HEK293 (cell line): ENCODE results near the gene ARID5A.
A peak's percentile ranks its signal among the peaks of the same experiment; 100 is the strongest.

Experiments used
- CTCF ChIA-PET: fragments of 350-600 bp; formaldehyde crosslinking; extraction: SDS; loops from one replicate; lab custom pipeline; 2021; ENCODE audit warnings: antibody characterized with exemption; lab: Yijun Ruan, JAX
- POLR2A ChIA-PET: fragments of 300-600 bp; formaldehyde crosslinking; extraction: SDS; loops from one replicate; lab custom pipeline; 2020; ENCODE audit warnings: antibody characterized with exemption, inconsistent platforms; lab: Yijun Ruan, JAX
- H3K27ac ChIP-seq: fragments of 200-500 bp; sonication (Bioruptor generic); 2 replicates; pipeline ENCODE4 v1.5.1; 2014; ENCODE audit warnings: low read depth, low read length, control low read depth, inconsistent platforms; ENCODE audit errors: extremely low read depth
- H3K36me3 ChIP-seq, 2 experiments: fragments of 200-500 bp in 1 of 2; sonication (Bioruptor generic) in 1 of 2; 1 replicate in 1 of 2; 2 replicates in 1 of 2; pipeline ENCODE4 v1.5.1; 2014 to 2017; ENCODE audit warnings: inconsistent platforms in 2 of 2, low read length in 2 of 2; ENCODE audit not compliant: control insufficient read depth in 2 of 2, insufficient read depth in 1 of 2
- H3K4me1 ChIP-seq: fragments of 200-500 bp; sonication (Bioruptor generic); 2 replicates; pipeline ENCODE4 v1.5.1; 2014; ENCODE audit warnings: mild to moderate bottlenecking, low read length, inconsistent platforms; ENCODE audit not compliant: control insufficient read depth, insufficient read depth
- H3K4me3 ChIP-seq: 2 replicates; pipeline ENCODE4 v1.5.1; 2011; ENCODE audit warnings: low read depth, mild to moderate bottlenecking, control low read depth, low read length, moderate library complexity
- H3K9me3 ChIP-seq: fragments of 200-500 bp; sonication (Bioruptor generic); 2 replicates; pipeline ENCODE4 v1.5.1; 2014; ENCODE audit warnings: low read depth, low read length, inconsistent platforms; ENCODE audit not compliant: control insufficient read depth, insufficient read depth
- KLF16 ChIP-seq: fragments of 450-650 bp; formaldehyde crosslinking; IDR thresholded peaks from 2 replicates; pipeline ENCODE4 v1.5.1; 2017; ENCODE audit warnings: missing biosample characterization, missing genetic modification characterization
- OVOL3 ChIP-seq: fragments of 450-650 bp; formaldehyde crosslinking; IDR thresholded peaks from 2 replicates; pipeline ENCODE4 v1.5.1; 2016; ENCODE audit warnings: missing biosample characterization, missing genetic modification characterization
- PATZ1 ChIP-seq: fragments of 450-650 bp; formaldehyde crosslinking; IDR thresholded peaks from 2 replicates; pipeline ENCODE4 v1.5.1; 2016; ENCODE audit warnings: missing biosample characterization, missing genetic modification characterization
- TSHZ1 ChIP-seq: fragments of 450-650 bp; formaldehyde crosslinking; IDR thresholded peaks from 2 replicates; pipeline ENCODE4 v1.5.1; 2016; ENCODE audit warnings: missing biosample characterization, missing genetic modification characterization, borderline replicate concordance
- WT1 ChIP-seq: fragments of 450-650 bp; formaldehyde crosslinking; IDR thresholded peaks from 2 replicates; pipeline ENCODE4 v1.5.1; 2016; ENCODE audit warnings: missing biosample characterization, missing genetic modification characterization
- ZBTB21 ChIP-seq: fragments of 450-650 bp; formaldehyde crosslinking; IDR thresholded peaks from 2 replicates; pipeline ENCODE4 v1.5.1; 2017; ENCODE audit warnings: missing biosample characterization, missing genetic modification characterization
- ZNF10 ChIP-seq: fragments of 450-650 bp; formaldehyde crosslinking; IDR thresholded peaks from 2 replicates; pipeline ENCODE4 v1.5.1; 2017; ENCODE audit warnings: missing biosample characterization, missing genetic modification characterization
- ZNF132 ChIP-seq: fragments of 450-650 bp; formaldehyde crosslinking; IDR thresholded peaks from 2 replicates; pipeline ENCODE4 v1.5.1; 2017; ENCODE audit warnings: missing biosample characterization, missing genetic modification characterization, borderline replicate concordance
- ZNF138 ChIP-seq: fragments of 450-650 bp; formaldehyde crosslinking; IDR thresholded peaks from 2 replicates; pipeline ENCODE4 v1.5.1; 2016; ENCODE audit warnings: missing biosample characterization, missing genetic modification characterization, borderline replicate concordance
- ZNF391 ChIP-seq: fragments of 450-650 bp; formaldehyde crosslinking; IDR thresholded peaks from 2 replicates; pipeline ENCODE4 v1.5.1; 2016; ENCODE audit warnings: low read depth, missing biosample characterization, missing genetic modification characterization, borderline replicate concordance
- ZNF514 ChIP-seq: fragments of 450-650 bp; formaldehyde crosslinking; IDR thresholded peaks from 2 replicates; pipeline ENCODE4 v1.5.1; 2016; ENCODE audit warnings: missing biosample characterization, missing genetic modification characterization
- ZNF580 ChIP-seq: fragments of 450-650 bp; formaldehyde crosslinking; IDR thresholded peaks from 2 replicates; pipeline ENCODE4 v1.5.1; 2016; ENCODE audit warnings: missing biosample characterization, missing genetic modification characterization
- ZNF621 ChIP-seq: fragments of 450-650 bp; formaldehyde crosslinking; IDR thresholded peaks from 2 replicates; pipeline ENCODE4 v1.5.1; 2017; ENCODE audit warnings: missing biosample characterization, missing genetic modification characterization
- ZNF624 ChIP-seq: fragments of 450-650 bp; formaldehyde crosslinking; IDR thresholded peaks from 2 replicates; pipeline ENCODE4 v1.5.1; 2017; ENCODE audit warnings: missing biosample characterization, missing genetic modification characterization
- ZSCAN30 ChIP-seq: fragments of 450-650 bp; IDR thresholded peaks from 2 replicates; pipeline ENCODE4 v1.5.1; 2018; ENCODE audit warnings: missing biosample characterization, mild to moderate bottlenecking, missing genetic modification characterization, moderate library complexity
- TF ChIP-seq, protein P1 (sequence below): fragments of 450-650 bp; formaldehyde crosslinking; IDR thresholded peaks from 2 replicates; pipeline ENCODE4 v1.5.1; 2016; ENCODE audit warnings: missing biosample characterization, missing genetic modification characterization

The ARID5A gene

DNA sequence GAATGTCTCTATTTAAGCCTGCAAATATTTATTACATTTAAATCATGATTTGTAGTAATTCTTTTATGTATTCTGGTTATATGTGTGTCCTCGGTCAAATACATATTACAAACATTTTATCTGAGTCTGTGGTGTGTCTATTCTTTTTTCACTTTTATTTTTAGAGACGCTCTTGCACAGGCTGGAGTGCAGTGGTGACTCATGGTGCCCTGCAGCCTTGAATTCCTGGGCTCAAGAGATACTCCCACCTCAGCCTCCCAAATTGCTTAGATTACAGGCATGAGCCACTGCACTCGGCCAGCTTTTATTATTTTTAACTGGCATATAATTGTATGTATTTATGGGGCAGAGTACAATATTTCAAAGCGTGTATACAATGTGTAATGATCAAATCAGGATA lies 47.5 kb downstream of the ARID5A start:
- Histone ChIP-seq H3K36me3 (peaks cover 0 to 14% of the 10 kb centered on the region in 2 experiments; a peak in 2 of 3 replicates), H3K4me3 (no peak overlapping the region)
- POLR2A ChIA-PET = interaction anchor here (0.6 kb wide), 1 partner anchor 262 kb away, joined by 6 read pairs; no protein-coding TSS in a partner anchor
- CTCF ChIA-PET = interaction anchor here (1.1 kb wide), 1 partner anchor 27 kb away, joined by 3 read pairs; no protein-coding TSS in a partner anchor
- TF ChIP-seq WT1 (peak; percentile 45; the same call in 1 of the 2 replicates), PATZ1 (no peak), KLF16 (tag by site-specific recombination) (no peak), ZNF621 (no peak), ZNF624 (tag by site-specific recombination) (no peak)
- TF ChIP-seq, all 188 proteins: peak for 1
- H3K27ac ChIP-seq = no peak overlapping the region
- H3K4me1 ChIP-seq = peaks cover 2% of the 10 kb centered on the region; the same call in 1 of the 2 replicates
- H3K9me3 ChIP-seq = no peaks in the 10 kb centered on the region

DNA sequence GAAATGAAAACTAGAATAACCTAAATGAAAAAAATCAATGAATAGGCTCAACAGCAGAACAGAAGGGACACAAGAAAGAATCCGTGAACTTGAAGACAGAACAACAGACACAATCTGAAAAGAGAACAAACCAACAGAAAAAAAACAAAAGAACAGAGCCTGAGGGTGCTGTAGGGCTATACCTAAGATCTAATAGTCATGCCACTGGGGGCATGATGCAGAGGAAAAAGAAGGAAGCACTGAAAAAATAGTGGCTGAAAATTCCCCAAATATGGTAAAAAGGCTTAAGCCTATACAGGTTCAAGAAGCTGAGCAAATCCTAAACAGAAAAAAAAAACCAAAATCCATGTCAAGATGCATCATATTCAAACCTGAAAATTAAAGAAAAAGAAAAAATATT lies 51.3 kb downstream of the ARID5A start:
- no peak overlapping the region for H3K27ac ChIP-seq
- TF ChIP-seq ZNF580 (tag by site-specific recombination) = no peak
- no peak for TF ChIP-seq ZNF10
- TF ChIP-seq ZNF391 (tag by site-specific recombination) = no peak
- no peak for TF ChIP-seq ZNF514 (tag by site-specific recombination)
- TF ChIP-seq ZNF132 (tag by site-specific recombination) = no peak
- no peak for TF ChIP-seq ZBTB21 (tag by site-specific recombination)
- TF ChIP-seq TSHZ1 (tag by site-specific recombination) = no peak
- no peak for TF ChIP-seq ZNF138 (tag by site-specific recombination)
- TF ChIP-seq OVOL3 (tag by site-specific recombination) = no peak
- TF ChIP-seq, protein P1, sequence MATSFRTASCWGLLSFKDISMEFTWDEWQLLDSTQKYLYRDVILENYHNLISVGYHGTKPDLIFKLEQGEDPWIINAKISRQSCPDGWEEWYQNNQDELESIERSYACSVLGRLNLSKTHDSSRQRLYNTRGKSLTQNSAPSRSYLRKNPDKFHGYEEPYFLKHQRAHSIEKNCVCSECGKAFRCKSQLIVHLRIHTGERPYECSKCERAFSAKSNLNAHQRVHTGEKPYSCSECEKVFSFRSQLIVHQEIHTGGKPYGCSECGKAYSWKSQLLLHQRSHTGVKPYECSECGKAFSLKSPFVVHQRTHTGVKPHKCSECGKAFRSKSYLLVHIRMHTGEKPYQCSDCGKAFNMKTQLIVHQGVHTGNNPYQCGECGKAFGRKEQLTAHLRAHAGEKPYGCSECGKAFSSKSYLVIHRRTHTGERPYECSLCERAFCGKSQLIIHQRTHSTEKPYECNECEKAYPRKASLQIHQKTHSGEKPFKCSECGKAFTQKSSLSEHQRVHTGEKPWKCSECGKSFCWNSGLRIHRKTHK (tag by site-specific recombination) = no peak
- TF ChIP-seq ZSCAN30 (tag by site-specific recombination) = no peak
- no peaks in the 10 kb centered on the region for H3K9me3 ChIP-seq
- H3K4me1 ChIP-seq = peaks cover 2% of the 10 kb centered on the region; the same call in 1 of the 2 replicates
- ChIA-PET POLR2A (no interaction called here), CTCF (no interaction called here)
- H3K36me3 ChIP-seq = peaks cover 12 to 31% of the 10 kb centered on the region in 2 experiments; a peak in 2 of 3 replicates
- no peak overlapping the region for H3K4me3 ChIP-seq
